Measurements from ENCODE around the gene GATA5.

The GATA5 gene

DNA sequence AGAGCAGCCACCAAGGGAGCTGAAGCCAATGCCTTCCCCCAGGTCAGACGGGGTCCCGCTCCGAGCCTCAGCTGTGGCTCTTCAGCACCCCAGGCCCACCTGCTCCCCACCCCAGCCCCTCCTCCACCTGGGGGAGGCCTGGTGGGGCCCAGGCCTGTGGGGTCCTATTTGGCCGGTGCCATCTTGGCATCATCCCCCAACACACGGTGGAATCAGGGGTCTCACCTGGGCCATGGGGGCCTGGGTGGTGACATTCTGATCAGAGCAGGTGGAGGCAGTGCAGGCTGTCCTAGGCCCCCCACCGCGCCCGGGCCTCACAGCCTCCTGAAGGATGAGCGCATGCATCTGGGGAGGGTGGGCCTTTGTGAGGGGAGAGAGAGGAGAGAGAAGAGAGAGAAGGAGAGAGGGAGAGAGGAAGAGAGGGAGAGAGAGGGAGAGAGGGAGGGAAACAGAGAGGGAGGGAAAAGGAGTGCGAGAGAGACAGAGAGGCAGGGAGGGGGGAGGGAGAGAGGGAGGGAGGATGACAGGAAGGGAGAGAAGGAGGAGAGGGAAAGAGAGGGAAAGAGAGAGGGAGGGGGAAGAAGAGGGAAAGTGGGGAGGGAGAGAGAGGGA, 24.5 kb downstream of the GATA5 start:
- no peak for DNase-seq

DNA sequence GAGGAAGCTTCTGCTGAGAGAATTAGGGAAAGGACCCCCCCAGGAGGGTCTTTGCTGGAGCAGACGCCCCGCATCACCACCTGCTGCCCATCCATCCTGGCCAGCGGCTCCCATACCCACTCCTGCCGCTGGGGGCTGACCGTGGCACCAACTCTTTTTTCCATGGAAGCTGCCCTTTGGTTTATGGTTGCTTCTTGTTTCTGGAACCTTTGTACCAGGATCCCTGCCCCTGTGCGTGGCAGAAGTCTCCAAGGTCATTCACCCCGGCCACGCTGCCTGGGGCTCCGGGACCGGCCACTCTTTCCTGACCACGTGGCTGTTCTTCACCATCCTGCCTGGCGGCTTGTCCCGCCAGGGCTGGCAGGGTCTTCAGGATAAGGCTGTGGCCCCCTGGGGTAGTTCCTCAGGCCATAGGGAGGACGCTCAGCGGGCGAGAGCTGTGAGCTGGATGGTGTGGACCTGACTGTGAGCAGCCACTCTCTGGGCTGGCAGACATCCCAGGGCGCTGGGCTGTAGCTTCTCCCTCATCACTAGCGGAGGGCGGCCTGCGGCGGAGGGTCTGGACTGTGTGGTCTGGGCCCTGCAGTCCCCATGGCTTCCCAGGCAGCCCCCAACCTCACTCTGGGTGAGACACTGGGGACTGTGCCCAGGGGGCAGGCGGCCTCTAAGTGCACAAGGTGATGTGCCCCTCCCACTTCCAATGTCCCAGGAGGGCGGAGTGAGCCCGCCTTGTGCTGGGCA, 25.7 kb downstream of the GATA5 start:
- DNase-seq: no peak

DNA sequence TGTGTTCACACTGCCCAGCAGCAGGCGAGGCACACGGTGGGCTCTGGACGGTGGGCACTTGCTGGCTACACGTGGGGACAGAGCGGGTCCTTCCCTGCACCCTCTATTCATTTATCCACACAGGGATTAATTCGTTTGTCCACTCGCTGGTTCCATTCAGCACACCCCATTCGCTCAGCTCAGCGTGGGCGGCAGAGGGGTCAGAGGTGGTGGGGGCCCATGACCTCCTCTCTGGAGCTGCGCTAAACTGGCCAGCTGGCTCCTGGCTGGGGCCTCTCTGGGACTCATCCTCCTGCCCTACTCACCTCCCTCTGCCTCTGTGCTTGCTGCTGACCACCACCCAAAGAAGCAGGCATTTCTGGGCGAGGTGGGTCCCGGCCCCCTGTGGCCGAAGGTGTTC, 27.0 kb downstream of the GATA5 start:
- DNase-seq: no peak

GRCh38 chr20:62448038-62448437, 27.8 kb downstream of the GATA5 start:
- DNase-seq: no peak

DNA sequence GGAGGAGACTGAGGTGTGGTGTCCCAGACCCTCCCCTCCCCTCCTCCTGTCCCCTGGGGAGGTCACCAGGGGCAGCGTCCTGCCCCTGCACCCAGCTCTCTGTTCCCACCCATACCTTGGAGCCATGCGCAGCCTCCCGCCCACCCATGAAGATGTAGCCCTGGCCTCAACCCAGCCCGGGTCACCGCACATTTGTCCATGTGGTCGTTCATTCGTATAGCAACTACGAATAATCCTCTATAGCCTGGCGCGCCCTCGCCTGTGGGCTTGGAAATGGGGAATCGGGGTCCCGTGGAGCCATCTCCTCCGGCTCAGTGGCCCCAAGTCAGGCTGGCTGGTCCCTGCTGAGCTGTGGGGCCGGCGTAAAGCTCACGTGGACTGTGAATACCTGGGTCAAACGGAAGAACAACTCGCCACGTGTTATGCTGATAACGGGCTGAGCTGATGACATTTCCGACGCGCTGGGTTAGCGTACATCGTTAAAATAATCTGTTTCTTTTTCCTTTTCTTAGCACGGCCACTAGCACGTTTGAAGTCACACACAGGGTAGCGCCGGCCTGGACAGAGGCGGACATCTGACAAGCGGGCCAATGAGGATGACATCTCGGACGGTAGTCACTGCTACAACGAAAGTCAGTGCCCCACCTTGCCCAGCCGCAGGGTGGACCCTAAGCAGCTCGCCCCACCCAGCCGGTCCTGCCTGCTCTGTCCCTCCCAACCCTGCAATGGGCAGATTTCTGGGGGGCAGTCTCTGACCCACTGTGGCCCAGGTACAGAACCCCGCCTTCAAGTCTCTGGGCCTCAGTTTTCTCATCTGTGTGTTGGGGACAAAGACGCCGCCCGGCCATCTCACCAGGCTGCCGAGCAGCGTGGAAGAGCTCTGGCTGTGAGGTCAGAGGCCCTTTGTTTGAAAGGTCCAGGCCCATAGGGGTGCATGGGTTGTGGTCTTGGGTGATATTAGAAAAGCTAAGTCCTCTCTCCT, 28.6 kb downstream of the GATA5 start:
- DNase-seq: no peak

- DNase-seq: no peak
These were observed 29.3 kb downstream of the GATA5 start for GRCh38 chr20:62446481-62446880.

GRCh38 chr20:62445553-62446340, 30.0 kb downstream of the GATA5 start:
- no peak for DNase-seq

- DNase-seq: no peak
These were observed 31.5 kb downstream of the GATA5 start for GRCh38 chr20:62444286-62444685.

GRCh38 chr20:62441987-62442539, 33.7 kb downstream of the GATA5 start:
- no peak for DNase-seq

- no peak for DNase-seq
These were observed 36.6 kb downstream of the GATA5 start for GRCh38 chr20:62439218-62439617.

DNA sequence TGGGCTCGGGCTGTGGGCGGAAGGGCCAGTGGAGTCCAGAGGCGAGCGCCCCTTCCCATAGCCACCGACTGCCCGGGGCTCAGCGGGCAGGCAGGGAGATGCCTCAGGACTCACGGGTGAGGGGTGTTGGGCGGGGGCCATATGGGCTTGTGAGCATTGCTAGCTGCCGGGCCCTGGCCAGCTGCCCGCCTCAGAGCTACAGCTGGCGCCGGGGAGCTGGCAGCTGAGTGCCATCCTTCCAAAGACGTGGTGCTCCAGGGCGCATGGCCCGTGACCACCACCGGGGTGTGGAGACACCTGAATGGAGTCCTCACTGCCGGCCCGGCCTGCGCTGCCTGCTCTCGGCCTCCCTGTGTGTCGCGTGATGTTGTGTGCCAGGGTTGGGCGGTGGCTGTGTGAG, 37.9 kb downstream of the GATA5 start:
- no peak for DNase-seq

GRCh38 chr20:62437496-62437895, 38.3 kb downstream of the GATA5 start:
- DNase-seq: no peak

DNA sequence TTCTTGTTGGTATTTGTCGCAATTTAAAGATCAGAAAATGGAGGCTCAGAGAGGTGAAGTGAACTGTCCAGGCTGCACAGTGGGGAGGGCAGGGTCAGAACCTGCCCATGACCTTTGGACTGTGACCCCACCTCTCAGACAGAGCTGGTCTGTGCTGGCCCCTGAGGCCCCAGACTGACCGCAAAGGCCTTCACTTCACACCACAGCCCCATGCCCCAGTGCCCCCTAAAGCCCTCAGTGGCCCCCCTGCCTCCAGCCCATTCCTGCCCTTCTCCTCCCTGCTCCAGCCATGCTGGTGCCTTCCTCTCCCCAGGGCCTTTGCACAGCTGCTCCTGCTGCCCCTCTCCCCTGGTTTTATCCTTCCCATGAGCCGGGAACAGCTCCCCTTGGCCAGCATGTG, 39.1 kb downstream of the GATA5 start:
- no peak for DNase-seq

GRCh38 chr20:62433658-62434497, 41.9 kb downstream of the GATA5 start:
- DNase-seq: no peak

DNA sequence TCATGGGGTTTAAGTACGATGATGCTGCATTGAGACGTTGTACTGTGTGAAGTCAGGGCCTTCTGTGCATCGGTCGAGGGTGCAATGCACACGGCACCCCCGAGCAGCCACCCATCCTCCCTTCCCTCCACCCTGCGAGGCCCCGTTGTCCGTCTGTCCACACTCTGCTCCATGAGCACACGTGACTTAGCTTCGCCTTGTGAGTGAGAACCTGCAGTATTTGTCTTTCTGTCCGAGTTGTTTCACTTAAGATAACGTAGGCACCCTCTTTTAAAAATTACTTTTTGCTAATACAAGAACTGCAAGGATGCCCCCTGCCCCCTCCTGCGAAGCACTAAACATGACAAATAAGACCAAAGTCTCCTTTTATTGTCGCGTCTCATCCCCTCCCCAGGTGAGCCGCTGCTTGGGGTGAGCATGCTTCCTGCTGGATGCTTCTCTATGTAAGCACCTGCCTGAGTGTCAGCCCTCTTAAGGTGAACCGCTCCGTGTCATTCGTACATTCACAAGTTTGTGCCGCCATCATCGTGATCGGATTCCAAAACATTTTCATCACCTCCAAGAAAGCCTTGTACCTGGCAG, 44.8 kb downstream of the GATA5 start:
- no peak for DNase-seq

GRCh38 chr20:62430311-62430853, 45.4 kb downstream of the GATA5 start:
- DNase-seq: no peak

- DNase-seq: no peak
These were observed 46.1 kb downstream of the GATA5 start for GRCh38 chr20:62429455-62430310.

DNA sequence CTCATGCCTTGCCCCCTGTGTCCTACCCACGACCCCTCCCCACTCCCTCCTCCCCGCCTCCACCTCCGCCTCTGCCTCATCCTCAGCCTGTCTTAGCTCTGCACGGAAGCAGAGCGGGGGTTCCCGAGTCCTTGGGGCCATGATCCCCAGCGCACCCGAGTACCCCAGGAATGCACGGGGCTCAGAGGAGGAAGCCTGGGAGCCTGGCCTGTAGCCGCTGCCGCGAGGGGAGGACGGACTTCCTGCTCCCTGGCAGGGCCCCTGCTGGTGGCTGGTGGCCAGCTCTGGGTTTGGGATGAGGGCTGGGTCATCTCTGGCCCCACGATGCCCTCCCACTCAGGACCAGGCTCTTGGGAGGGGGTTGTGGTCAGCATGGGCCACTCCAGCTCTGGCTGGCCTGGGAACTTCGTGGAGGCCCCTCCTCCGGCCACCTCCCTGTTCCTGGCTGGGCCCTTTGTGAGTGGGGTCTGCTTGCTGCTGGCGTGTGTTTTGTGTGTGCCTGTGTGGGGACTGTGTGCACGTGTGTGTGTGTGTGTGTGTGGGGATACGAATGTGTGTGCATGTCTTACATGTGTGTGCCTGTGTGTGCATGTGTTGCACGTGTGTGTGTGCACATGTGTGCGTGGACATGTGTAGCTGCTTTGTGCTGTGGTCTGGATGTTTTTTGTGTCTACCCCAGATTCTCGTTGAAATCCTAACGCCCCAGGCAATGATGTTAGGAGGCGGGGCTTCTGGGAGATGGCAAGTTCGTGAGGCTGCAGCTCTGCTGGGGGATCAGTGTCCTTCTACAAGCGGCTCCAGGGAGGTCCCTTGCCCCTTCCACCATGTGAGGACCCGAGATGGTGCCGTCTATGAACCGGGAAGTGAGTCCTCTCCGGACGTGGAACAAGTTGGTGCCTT, 47.1 kb downstream of the GATA5 start:
- no peak for DNase-seq

DNA sequence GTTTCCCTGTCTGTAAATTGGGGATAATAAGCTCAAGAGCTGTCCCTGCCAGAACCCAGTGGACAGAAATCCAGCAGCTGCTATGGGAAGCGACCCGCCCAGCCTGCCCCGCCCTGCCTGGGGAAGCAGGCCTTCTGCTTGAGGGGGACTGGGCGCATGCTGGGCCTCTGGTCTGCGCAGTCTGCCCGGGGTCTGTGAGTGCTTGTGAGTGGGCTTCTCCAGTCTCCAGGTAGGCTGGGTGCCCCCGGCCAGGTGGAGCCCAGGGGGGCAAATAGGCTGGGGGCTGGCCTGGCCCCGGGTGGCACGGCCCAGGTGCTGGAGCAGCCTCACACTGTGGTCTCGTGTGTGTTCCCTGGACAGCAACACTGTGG, 47.8 kb downstream of the GATA5 start:
- no peak for DNase-seq
